Measurements from ENCODE around the gene SLAMF8. TPM values are rescaled to one million over a fixed set of nuclear protein-coding genes. Genes with fewer than 3 reads are reported as not detected.

The SLAMF8 gene
- total RNA-seq, 1 experiment from 2014 or later: not detected

DNA sequence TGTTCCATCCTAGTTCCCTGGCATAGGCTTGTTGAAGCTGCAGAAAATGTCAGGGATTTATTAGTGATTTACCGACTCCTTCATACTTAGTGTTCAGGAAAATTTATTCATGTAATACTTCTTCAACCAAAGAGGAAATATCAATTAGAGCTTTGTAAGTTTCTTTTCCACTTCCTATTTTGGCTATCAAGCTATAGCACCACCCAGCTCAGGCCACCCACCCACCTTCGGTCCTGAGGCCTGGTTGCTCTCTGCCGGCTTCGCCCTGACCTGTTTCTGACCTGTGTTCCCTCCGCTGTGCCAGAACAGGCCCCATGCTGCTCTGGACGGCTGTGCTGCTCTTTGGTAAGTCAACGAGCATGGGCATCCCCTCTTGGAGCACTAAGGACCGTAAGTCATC is 24.6 kb upstream of the SLAMF8 start, which contains the start of gene FCRL6:
Gene FCRL6 (plus strand): TSS at position 250 of the 400 bp plus-strand sequence. CDS start 65 bp downstream, at position 315.
- no peak for DNase-seq (ENCODE audit: low read depth, low spot score)
- TF ChIP-seq SIN3A (IDR thresholded peaks at IDR 0.05; ENCODE audit: borderline replicate concordance, insufficient read depth, low read depth, low read length): no peak
- TF ChIP-seq, protein P1, sequence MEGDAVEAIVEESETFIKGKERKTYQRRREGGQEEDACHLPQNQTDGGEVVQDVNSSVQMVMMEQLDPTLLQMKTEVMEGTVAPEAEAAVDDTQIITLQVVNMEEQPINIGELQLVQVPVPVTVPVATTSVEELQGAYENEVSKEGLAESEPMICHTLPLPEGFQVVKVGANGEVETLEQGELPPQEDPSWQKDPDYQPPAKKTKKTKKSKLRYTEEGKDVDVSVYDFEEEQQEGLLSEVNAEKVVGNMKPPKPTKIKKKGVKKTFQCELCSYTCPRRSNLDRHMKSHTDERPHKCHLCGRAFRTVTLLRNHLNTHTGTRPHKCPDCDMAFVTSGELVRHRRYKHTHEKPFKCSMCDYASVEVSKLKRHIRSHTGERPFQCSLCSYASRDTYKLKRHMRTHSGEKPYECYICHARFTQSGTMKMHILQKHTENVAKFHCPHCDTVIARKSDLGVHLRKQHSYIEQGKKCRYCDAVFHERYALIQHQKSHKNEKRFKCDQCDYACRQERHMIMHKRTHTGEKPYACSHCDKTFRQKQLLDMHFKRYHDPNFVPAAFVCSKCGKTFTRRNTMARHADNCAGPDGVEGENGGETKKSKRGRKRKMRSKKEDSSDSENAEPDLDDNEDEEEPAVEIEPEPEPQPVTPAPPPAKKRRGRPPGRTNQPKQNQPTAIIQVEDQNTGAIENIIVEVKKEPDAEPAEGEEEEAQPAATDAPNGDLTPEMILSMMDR (IDR thresholded peaks at IDR 0.05): no peak
- TF ChIP-seq TCF7L2 (IDR thresholded peaks at IDR 0.05; ENCODE audit: low read depth, low read length): no peak
- no peak for TF ChIP-seq POLR2AphosphoS5 (IDR thresholded peaks at IDR 0.05; ENCODE audit: low read depth, low read length)
- TF ChIP-seq, protein P2, sequence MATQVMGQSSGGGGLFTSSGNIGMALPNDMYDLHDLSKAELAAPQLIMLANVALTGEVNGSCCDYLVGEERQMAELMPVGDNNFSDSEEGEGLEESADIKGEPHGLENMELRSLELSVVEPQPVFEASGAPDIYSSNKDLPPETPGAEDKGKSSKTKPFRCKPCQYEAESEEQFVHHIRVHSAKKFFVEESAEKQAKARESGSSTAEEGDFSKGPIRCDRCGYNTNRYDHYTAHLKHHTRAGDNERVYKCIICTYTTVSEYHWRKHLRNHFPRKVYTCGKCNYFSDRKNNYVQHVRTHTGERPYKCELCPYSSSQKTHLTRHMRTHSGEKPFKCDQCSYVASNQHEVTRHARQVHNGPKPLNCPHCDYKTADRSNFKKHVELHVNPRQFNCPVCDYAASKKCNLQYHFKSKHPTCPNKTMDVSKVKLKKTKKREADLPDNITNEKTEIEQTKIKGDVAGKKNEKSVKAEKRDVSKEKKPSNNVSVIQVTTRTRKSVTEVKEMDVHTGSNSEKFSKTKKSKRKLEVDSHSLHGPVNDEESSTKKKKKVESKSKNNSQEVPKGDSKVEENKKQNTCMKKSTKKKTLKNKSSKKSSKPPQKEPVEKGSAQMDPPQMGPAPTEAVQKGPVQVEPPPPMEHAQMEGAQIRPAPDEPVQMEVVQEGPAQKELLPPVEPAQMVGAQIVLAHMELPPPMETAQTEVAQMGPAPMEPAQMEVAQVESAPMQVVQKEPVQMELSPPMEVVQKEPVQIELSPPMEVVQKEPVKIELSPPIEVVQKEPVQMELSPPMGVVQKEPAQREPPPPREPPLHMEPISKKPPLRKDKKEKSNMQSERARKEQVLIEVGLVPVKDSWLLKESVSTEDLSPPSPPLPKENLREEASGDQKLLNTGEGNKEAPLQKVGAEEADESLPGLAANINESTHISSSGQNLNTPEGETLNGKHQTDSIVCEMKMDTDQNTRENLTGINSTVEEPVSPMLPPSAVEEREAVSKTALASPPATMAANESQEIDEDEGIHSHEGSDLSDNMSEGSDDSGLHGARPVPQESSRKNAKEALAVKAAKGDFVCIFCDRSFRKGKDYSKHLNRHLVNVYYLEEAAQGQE (IDR thresholded peaks at IDR 0.05; ENCODE audit: insufficient read depth in 1 of 2, low read depth in 2 of 2, low read length in 1 of 2): no peak
- ATAC-seq: no peak
- ChIA-PET POLR2A (no interaction called here), CTCF (no interaction called here)
- Histone ChIP-seq H3K9me3 (ENCODE audit: control insufficient read depth, insufficient read depth, low read depth, low read length) (no peaks in the 10 kb centered on the region), H3K36me3 (ENCODE audit: control insufficient read depth, insufficient read depth, low read length) (no peaks in the 10 kb centered on the region), H3K4me3 (ENCODE audit: low read depth in 2 of 2, low read length in 2 of 2) (no peak within 1 kb of the TSS), H3K27me3 (ENCODE audit: control insufficient read depth, insufficient read depth, low read length) (peaks cover 22% of the 10 kb centered on the region), H3K27ac (ENCODE audit: low read length) (no peak within 1 kb of the TSS), H3K4me1 (ENCODE audit: control insufficient read depth, insufficient read depth, low read length) (no peaks in the 10 kb centered on the region)
- intact Hi-C loops (cut with micrococcal nuclease; ENCODE audit: unreplicated experiment) (no loop called here), in situ Hi-C loops (cut with HindIII; ENCODE audit: low pct_unique_long_range_greater_than_20kb, low sequenced_read_pairs) (no loop called here)
- BruUV-seq (replicated peaks): no TSS peak

DNA sequence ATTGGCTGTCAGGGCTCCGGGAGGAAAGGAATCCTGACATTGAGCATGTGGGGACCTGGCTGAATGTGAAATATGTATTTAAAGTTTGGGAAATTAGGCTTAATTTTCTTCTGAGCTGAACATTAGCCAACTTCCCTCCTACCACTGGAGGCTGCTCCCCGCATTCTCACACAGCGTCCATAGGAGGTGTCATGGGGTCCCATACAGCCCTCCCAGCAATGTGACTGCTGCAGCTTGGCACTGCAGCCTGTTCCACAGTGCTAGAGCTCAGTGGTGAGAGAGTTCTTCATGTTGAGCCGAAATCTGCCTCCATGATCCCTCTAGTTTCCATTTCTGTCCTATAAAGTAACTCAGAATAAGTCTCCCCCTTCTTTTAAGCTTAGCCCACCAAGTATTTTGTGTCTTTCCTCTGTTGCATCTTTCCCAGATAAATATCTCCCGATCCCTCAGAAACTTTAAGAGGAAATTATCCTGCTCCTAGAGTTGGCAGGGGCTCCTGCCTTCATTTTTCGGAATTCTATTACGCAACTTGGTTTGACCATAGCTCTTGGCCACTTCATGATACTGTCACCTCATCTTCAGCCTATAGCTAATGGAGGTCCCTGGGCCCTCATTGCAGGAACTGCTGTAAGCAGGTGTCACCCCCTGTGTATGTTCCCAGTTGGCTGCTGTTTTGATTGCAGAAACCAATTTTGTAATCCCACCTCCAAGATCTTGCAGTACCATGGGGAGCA is 22.6 kb upstream of the SLAMF8 start:
- DNase-seq (ENCODE audit: low read depth, low spot score): no peak
- intact Hi-C loops (cut with micrococcal nuclease; ENCODE audit: unreplicated experiment) (no loop called here), in situ Hi-C loops (cut with HindIII; ENCODE audit: low pct_unique_long_range_greater_than_20kb, low sequenced_read_pairs) (no loop called here)
- ChIA-PET POLR2A (no interaction called here), CTCF (interaction anchor here (0.6 kb wide), 1 partner anchor 9 kb away, joined by 3 read pairs; no protein-coding TSS in a partner anchor)
- no TSS peak for BruUV-seq (replicated peaks)
- H3K4me1 ChIP-seq (ENCODE audit: control insufficient read depth, insufficient read depth, low read length): no peaks in the 10 kb centered on the region
- no peak overlapping the region for H3K27ac ChIP-seq (ENCODE audit: low read length)
- no peaks in the 10 kb centered on the region for H3K36me3 ChIP-seq (ENCODE audit: control insufficient read depth, insufficient read depth, low read length)
- no peak for ATAC-seq
- H3K9me3 ChIP-seq (ENCODE audit: control insufficient read depth, insufficient read depth, low read depth, low read length): no peaks in the 10 kb centered on the region
- H3K27me3 ChIP-seq (ENCODE audit: control insufficient read depth, insufficient read depth, low read length): peaks cover 16% of the 10 kb centered on the region
- TF ChIP-seq SIN3A (IDR thresholded peaks at IDR 0.05; ENCODE audit: borderline replicate concordance, insufficient read depth, low read depth, low read length): no peak
- no peak for TF ChIP-seq POLR2AphosphoS5 (IDR thresholded peaks at IDR 0.05; ENCODE audit: low read depth, low read length)
- TF ChIP-seq, protein P1 (IDR thresholded peaks at IDR 0.05): no peak
- TF ChIP-seq TCF7L2 (IDR thresholded peaks at IDR 0.05; ENCODE audit: low read depth, low read length): no peak
- TF ChIP-seq, protein P2 (IDR thresholded peaks at IDR 0.05; ENCODE audit: insufficient read depth in 1 of 2, low read depth in 2 of 2, low read length in 1 of 2): no peak
- H3K4me3 ChIP-seq (ENCODE audit: low read depth in 2 of 2, low read length in 2 of 2): no peak overlapping the region

All from Panc1 (cell line).